Measurements from ENCODE around the gene RPS6KA5. TPM values are rescaled to one million over a fixed set of nuclear protein-coding genes. Genes with fewer than 3 reads are reported as not detected.

The RPS6KA5 gene
- total RNA-seq, 4 donors from 2014 or later = 5.8 to 18.4 (median 9.8) TPM

DNA sequence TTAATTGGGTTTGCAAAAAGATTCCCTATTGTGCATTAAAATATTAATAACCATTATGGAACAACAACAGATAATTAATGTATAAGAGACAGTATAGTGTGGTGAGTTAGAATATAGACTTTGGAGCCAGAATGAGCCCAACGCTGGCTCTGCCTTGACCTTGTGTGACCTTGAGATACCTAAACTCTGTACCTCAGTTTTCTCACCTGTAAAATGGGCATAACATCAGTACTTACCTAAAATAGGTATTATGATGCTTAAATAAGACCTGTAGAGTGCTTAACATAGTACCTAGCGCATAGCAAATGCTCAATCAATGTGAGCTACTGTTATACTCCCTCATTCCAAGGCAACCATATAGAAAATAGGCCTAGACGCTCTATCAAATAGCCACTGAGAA, 153.3 kb downstream of the RPS6KA5 start:
- Histone ChIP-seq H3K27ac (no peak overlapping the region), H3K4me3 (no peak overlapping the region), H3K36me3 (no peaks in the 10 kb centered on the region), H3K4me1 (no peaks in the 10 kb centered on the region), H3K9me3 (no peaks in the 10 kb centered on the region), H3K27me3 (no peaks in the 10 kb centered on the region)
- ATAC-seq (no peak), DNase-seq (no peak)
- in situ Hi-C loops (cut with MboI; ENCODE audit: low sequenced_read_pairs in 4 of 4) = loop anchor here in 3 of 4 donors (5.0 to 10.0 kb wide), 3 partner anchors 268 to 380 kb away; no protein-coding TSS in a partner anchor
- intact Hi-C loops (cut with DNase I; ENCODE audit: low total_unique reads) = loop anchor here (10.0 kb wide), 1 partner anchor 158 kb away; the partner anchor contains the start of gene RPS6KA5
- TF ChIP-seq POLR2A (IDR thresholded peaks at IDR 0.05) = no peak
- TF ChIP-seq, protein P1, sequence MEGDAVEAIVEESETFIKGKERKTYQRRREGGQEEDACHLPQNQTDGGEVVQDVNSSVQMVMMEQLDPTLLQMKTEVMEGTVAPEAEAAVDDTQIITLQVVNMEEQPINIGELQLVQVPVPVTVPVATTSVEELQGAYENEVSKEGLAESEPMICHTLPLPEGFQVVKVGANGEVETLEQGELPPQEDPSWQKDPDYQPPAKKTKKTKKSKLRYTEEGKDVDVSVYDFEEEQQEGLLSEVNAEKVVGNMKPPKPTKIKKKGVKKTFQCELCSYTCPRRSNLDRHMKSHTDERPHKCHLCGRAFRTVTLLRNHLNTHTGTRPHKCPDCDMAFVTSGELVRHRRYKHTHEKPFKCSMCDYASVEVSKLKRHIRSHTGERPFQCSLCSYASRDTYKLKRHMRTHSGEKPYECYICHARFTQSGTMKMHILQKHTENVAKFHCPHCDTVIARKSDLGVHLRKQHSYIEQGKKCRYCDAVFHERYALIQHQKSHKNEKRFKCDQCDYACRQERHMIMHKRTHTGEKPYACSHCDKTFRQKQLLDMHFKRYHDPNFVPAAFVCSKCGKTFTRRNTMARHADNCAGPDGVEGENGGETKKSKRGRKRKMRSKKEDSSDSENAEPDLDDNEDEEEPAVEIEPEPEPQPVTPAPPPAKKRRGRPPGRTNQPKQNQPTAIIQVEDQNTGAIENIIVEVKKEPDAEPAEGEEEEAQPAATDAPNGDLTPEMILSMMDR (IDR thresholded peaks at IDR 0.05 in 4 of 5, conservative IDR thresholded peaks at IDR 0.05 in 1 of 5) = no peak

DNA sequence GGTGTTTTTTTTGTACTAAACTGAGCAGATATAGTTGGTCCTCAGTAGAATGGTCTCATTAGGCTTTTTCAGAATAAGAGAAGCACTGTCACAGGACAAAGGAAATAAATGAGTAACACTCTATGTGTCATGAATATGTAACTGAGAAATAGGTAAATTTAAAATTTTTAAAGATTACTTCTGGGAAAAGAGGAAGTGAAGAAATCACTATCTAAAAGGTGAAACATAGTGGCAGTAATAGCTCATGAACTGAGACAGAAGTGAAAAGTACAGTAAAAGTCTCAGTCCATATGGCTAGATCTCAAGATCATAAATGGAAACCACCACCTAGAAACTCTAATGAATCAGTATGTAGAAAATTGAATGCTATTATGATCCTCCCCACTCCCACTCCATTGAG, 154.9 kb downstream of the RPS6KA5 start:
- in situ Hi-C loops (cut with MboI; ENCODE audit: low sequenced_read_pairs in 4 of 4) (loop anchor here in 3 of 4 donors (5.0 to 10.0 kb wide), 3 partner anchors 269 to 382 kb away; no protein-coding TSS in a partner anchor), intact Hi-C loops (cut with DNase I; ENCODE audit: low total_unique reads) (loop anchor here (10.0 kb wide), 1 partner anchor 159 kb away; the partner anchor contains the start of gene RPS6KA5)
- no peaks in the 10 kb centered on the region for H3K9me3 ChIP-seq
- H3K36me3 ChIP-seq = no peaks in the 10 kb centered on the region
- H3K4me1 ChIP-seq = no peaks in the 10 kb centered on the region
- TF ChIP-seq, protein P1 (IDR thresholded peaks at IDR 0.05 in 4 of 5, conservative IDR thresholded peaks at IDR 0.05 in 1 of 5) = no peak
- TF ChIP-seq POLR2A (IDR thresholded peaks at IDR 0.05) = no peak
- H3K27ac ChIP-seq = no peak overlapping the region
- ATAC-seq = no peak
- DNase-seq = no peak
- no peaks in the 10 kb centered on the region for H3K27me3 ChIP-seq
- H3K4me3 ChIP-seq = no peak overlapping the region

DNA sequence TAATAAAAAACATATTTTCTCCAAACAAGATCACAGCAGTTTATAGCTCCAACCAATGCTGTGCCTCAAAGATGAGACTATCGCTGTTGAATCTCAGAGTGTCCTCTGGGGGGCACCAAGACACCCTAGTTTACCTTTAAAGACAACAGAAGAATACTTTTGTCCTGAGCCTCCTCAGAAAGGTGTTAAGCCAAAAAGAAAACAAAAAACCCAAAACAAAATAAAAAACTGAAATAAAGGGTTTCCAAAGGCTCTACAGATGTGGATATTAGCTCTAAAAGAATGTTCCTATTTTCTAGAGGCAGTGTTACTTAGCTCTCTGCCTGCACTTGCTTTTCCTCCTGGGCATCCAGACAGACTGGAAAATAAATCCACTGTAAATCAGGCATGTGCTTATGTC, 157.3 kb downstream of the RPS6KA5 start:
- H3K36me3 ChIP-seq = peaks cover 0 to 9% of the 10 kb centered on the region in 2 donors
- in situ Hi-C loops (cut with MboI; ENCODE audit: low sequenced_read_pairs in 4 of 4) (loop anchor here (5.0 to 10.0 kb wide), 6 partner anchors 154 to 384 kb away; no protein-coding TSS in a partner anchor), intact Hi-C loops (cut with DNase I; ENCODE audit: low total_unique reads) (loop anchor here (1.0 to 10.0 kb wide), 5 partner anchors 134 to 384 kb away; partner anchors contain the start of gene RPS6KA5)
- no peak overlapping the region for H3K4me3 ChIP-seq
- peak; percentile 23 to 25 for DNase-seq
- peak; percentile 70 to 86 for ATAC-seq
- no peak for TF ChIP-seq POLR2A (IDR thresholded peaks at IDR 0.05)
- TF ChIP-seq, protein P1 (IDR thresholded peaks at IDR 0.05 in 4 of 5, conservative IDR thresholded peaks at IDR 0.05 in 1 of 5) = peak; percentile 44 to 74 (median 62)
- no peaks in the 10 kb centered on the region for H3K4me1 ChIP-seq
- H3K9me3 ChIP-seq = no peaks in the 10 kb centered on the region
- H3K27ac ChIP-seq = no peak overlapping the region
- H3K27me3 ChIP-seq = no peaks in the 10 kb centered on the region

DNA sequence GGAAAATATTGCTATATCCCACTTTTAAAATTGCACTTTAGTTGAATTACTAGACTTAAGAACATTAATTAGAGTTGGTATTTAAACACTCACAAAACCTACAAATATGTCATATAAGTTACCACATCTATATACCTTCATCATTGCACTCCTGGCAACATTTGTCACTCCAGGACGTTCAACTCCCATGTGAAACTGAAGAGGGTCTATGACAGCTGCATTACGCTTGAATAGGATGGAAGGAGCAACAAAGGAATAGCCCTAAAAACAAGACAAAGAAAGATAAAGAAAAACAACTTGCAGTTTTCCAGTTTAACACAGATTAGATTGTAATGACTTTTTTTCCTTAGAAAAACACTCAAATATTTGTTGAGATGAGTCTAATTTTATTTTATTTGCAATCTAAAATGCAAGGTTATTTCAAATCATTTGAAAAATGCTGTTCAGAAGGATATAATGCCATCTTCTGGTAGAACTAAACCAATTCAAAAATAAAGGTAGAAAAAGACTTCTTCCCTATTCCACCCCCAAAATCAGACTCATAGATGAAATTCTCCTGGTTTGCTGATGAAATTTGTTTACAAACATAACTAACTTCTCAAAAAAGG, 159.9 kb downstream of the RPS6KA5 start:
- Histone ChIP-seq H3K4me1 (no peaks in the 10 kb centered on the region), H3K4me3 (no peak overlapping the region), H3K27me3 (no peaks in the 10 kb centered on the region), H3K36me3 (peaks cover 0 to 16% of the 10 kb centered on the region in 2 donors), H3K27ac (no peak overlapping the region), H3K9me3 (no peaks in the 10 kb centered on the region)
- DNase-seq (no peak), ATAC-seq (no peak)
- in situ Hi-C loops (cut with MboI; ENCODE audit: low sequenced_read_pairs in 4 of 4) = loop anchor here (5.0 to 10.0 kb wide), 6 partner anchors 157 to 387 kb away; no protein-coding TSS in a partner anchor
- intact Hi-C loops (cut with DNase I; ENCODE audit: low total_unique reads) = loop anchor here (5.0 to 10.0 kb wide), 2 partner anchors 137 to 164 kb away; partner anchors contain the start of gene RPS6KA5
- TF ChIP-seq POLR2A (IDR thresholded peaks at IDR 0.05) = no peak
- TF ChIP-seq, protein P1 (IDR thresholded peaks at IDR 0.05 in 4 of 5, conservative IDR thresholded peaks at IDR 0.05 in 1 of 5) = no peak

All from gastrocnemius medialis (tissue), 4 donors.